WTC11 (cell line): Measurements from ENCODE around the gene PLCH2. TPM values are rescaled to one million over a fixed set of nuclear protein-coding genes. Genes with fewer than 3 reads are reported as not detected.

Source experiments
- ATAC-seq: fragments of 200-7000 bp; cut with Tn5 transposase; 2 replicates; pipeline ENCODE4 v1.10.0; 2021; ENCODE audit warnings: mild to moderate bottlenecking, moderate library complexity
- CTCF ChIA-PET: fragments of 300-600 bp; sonication (Branson Sonifier 250); formaldehyde crosslinking; loops from one replicate; lab custom pipeline; 2021; ENCODE audit warnings: antibody characterized with exemption; lab: Charles Lee
- POLR2A ChIA-PET: fragments of 350-600 bp; sonication (Branson Sonifier 250); formaldehyde crosslinking; loops from one replicate; lab custom pipeline; 2021; ENCODE audit warnings: antibody characterized with exemption; lab: Charles Lee
- DNase-seq: peaks from one replicate; pipeline ENCODE4 v3.0.0; 2021; ENCODE audit warnings: low spot score
- H3K27ac Mint-ChIP-seq: 2 replicates; pipeline ENCODE4 v1.8.0; 2021; ENCODE audit warnings: mixed read lengths
- H3K27me3 Mint-ChIP-seq: 2 replicates; pipeline ENCODE4 v1.8.0; 2021; ENCODE audit warnings: low read depth, mild to moderate bottlenecking, moderate library complexity, mixed read lengths
- H3K36me3 Mint-ChIP-seq: 2 replicates; pipeline ENCODE4 v1.8.0; 2021; ENCODE audit warnings: mixed read lengths
- H3K4me1 Mint-ChIP-seq: 2 replicates; pipeline ENCODE4 v1.8.0; 2022; ENCODE audit warnings: mixed read lengths
- H3K4me3 Mint-ChIP-seq: 2 replicates; pipeline ENCODE4 v1.8.0; 2021; ENCODE audit warnings: mild to moderate bottlenecking, moderate library complexity, mixed read lengths
- H3K9me3 Mint-ChIP-seq: 2 replicates; pipeline ENCODE4 v1.8.0; 2021; ENCODE audit warnings: mixed read lengths
- AR ChIP-seq: fragments of 250-450 bp; sonication (Bioruptor Pico); IDR thresholded peaks from 2 replicates; pipeline ENCODE4 v1.9.0; 2021; ENCODE audit warnings: mild to moderate bottlenecking
- ESRRA ChIP-seq: sonication (generic); formaldehyde crosslinking; IDR thresholded peaks from 2 replicates; pipeline ENCODE4 v1.8.1; 2022; ENCODE audit warnings: mild to moderate bottlenecking, missing genetic modification reagents, borderline replicate concordance
- ETV6 ChIP-seq: sonication (generic); formaldehyde crosslinking; IDR thresholded peaks from 2 replicates; pipeline ENCODE4 v1.8.1; 2022; ENCODE audit warnings: mild to moderate bottlenecking, missing genetic modification reagents
- FOXJ3 ChIP-seq: sonication (generic); formaldehyde crosslinking; IDR thresholded peaks from 2 replicates; pipeline ENCODE4 v1.9.0; 2021; ENCODE audit warnings: missing genetic modification reagents, mild to moderate bottlenecking, borderline replicate concordance
- FOXP4 ChIP-seq: sonication (generic); formaldehyde crosslinking; IDR thresholded peaks from 2 replicates; pipeline ENCODE4 v1.8.0; 2022; ENCODE audit warnings: mild to moderate bottlenecking, missing genetic modification reagents
- JUN ChIP-seq: sonication (generic); formaldehyde crosslinking; IDR thresholded peaks from 2 replicates; pipeline ENCODE4 v1.8.0; 2023; ENCODE audit warnings: mild to moderate bottlenecking, missing genetic modification reagents
- MXD4 ChIP-seq: fragments of 250-450 bp; sonication (Bioruptor Pico); IDR thresholded peaks from 2 replicates; pipeline ENCODE4 v1.8.0; 2021; ENCODE audit warnings: mild to moderate bottlenecking, moderate library complexity, borderline replicate concordance
- RORB ChIP-seq: fragments of 250-450 bp; sonication (Bioruptor Pico); IDR thresholded peaks from 2 replicates; pipeline ENCODE4 v1.9.0; 2021; ENCODE audit warnings: mild to moderate bottlenecking
- STAT6 ChIP-seq: sonication (generic); formaldehyde crosslinking; conservative IDR thresholded peaks from 2 replicates; pipeline ENCODE4 v1.8.1; 2023; ENCODE audit warnings: mild to moderate bottlenecking, low read depth, missing genetic modification reagents, moderate library complexity
- USF2 ChIP-seq: sonication (generic); formaldehyde crosslinking; IDR thresholded peaks from 2 replicates; pipeline ENCODE4 v1.8.1; 2023; ENCODE audit warnings: mild to moderate bottlenecking, missing genetic modification reagents, moderate library complexity
- ZBTB21 ChIP-seq: sonication (generic); formaldehyde crosslinking; IDR thresholded peaks from 2 replicates; pipeline ENCODE4 v1.8.1; 2023; ENCODE audit warnings: mild to moderate bottlenecking, missing genetic modification reagents, borderline replicate concordance
- ZBTB43 ChIP-seq: sonication (generic); formaldehyde crosslinking; IDR thresholded peaks from 2 replicates; pipeline ENCODE4 v1.8.1; 2023; ENCODE audit warnings: mild to moderate bottlenecking, missing genetic modification reagents
- ZMAT4 ChIP-seq: fragments of 250-450 bp; sonication (Bioruptor Pico); IDR thresholded peaks from 2 replicates; pipeline ENCODE4 v1.9.0; 2021; ENCODE audit warnings: mild to moderate bottlenecking
- ZNF121 ChIP-seq: sonication (generic); formaldehyde crosslinking; IDR thresholded peaks from 2 replicates; pipeline ENCODE4 v1.8.0; 2023; ENCODE audit warnings: missing genetic modification reagents
- ZNF281 ChIP-seq: sonication (generic); formaldehyde crosslinking; IDR thresholded peaks from 2 replicates; pipeline ENCODE4 v1.8.0; 2023; ENCODE audit warnings: mild to moderate bottlenecking, missing genetic modification reagents
- ZNF532 ChIP-seq: fragments of 250-450 bp; sonication (Bioruptor Pico); IDR thresholded peaks from 2 replicates; pipeline ENCODE4 v1.9.0; 2021; ENCODE audit warnings: mild to moderate bottlenecking, borderline replicate concordance
- total RNA-seq: library from RNA; stranded (reverse); gene quantifications from 3 replicates; pipeline ENCODE4 v1.2.3, GENCODE V29; 2021

PLCH2 gene
- total RNA-seq, 1 experiment from 2014 or later, result 0.17 TPM

- no peak for ATAC-seq
- Mint-ChIP-seq H3K4me1 (no peaks in the 10 kb centered on the region), H3K27ac (no peak overlapping the region), H3K36me3 (no peaks in the 10 kb centered on the region), H3K4me3 (no peak overlapping the region), H3K9me3 (peaks cover under 1% of the 10 kb centered on the region; the same call in 1 of the 2 replicates)
- POLR2A ChIA-PET, result no interaction called here
- CTCF ChIA-PET, result interaction anchor here (1.4 kb wide), 2 partner anchors 68 to 79 kb away, joined by 3 read pairs; no protein-coding TSS in a partner anchor
- DNase-seq, result no peak
- TF ChIP-seq FOXP4 (CRISPR knock-in tag) (no peak), STAT6 (no peak), RORB (CRISPR knock-in tag) (no peak), ZBTB43 (CRISPR knock-in tag) (no peak), AR (CRISPR knock-in tag) (no peak)
- TF ChIP-seq, all 79 proteins: peak for 0
- peaks cover 2% of the 10 kb centered on the region for H3K27me3 Mint-ChIP-seq
These were observed 6.5 kb downstream of the PLCH2 start for GRCh38 chr1:2482588-2482987.

GRCh38 chr1:2483026-2483425, 6.9 kb downstream of the PLCH2 start:
- Mint-ChIP-seq H3K4me1 (no peaks in the 10 kb centered on the region), H3K36me3 (no peaks in the 10 kb centered on the region), H3K27ac (no peak overlapping the region), H3K9me3 (peaks cover 5% of the 10 kb centered on the region), H3K27me3 (peaks cover 7% of the 10 kb centered on the region), H3K4me3 (no peak overlapping the region)
- ChIA-PET CTCF (no interaction called here), POLR2A (no interaction called here)
- DNase-seq, result no peak
- no peak for ATAC-seq
- TF ChIP-seq FOXJ3 (no peak), ESRRA (CRISPR knock-in tag) (no peak), ZBTB21 (CRISPR knock-in tag) (no peak), ZNF121 (CRISPR knock-in tag) (no peak), ZNF281 (CRISPR knock-in tag) (no peak), JUN (CRISPR knock-in tag) (no peak), USF2 (no peak), ZNF532 (CRISPR knock-in tag) (no peak), ZMAT4 (CRISPR knock-in tag) (no peak), ETV6 (CRISPR knock-in tag) (no peak), MXD4 (CRISPR knock-in tag) (no peak)
